Ramos (cell line): Measurements from ENCODE around the gene KLC4.

Experiments
- in situ Hi-C: fragments of 300-500 bp; cut with MboI; formaldehyde crosslinking; loops from one replicate; pipeline ENCODE4 v1.14.3; 2022; ENCODE audit warnings: low sequenced_read_pairs; ENCODE audit not compliant: unreplicated experiment

KLC4 gene

DNA sequence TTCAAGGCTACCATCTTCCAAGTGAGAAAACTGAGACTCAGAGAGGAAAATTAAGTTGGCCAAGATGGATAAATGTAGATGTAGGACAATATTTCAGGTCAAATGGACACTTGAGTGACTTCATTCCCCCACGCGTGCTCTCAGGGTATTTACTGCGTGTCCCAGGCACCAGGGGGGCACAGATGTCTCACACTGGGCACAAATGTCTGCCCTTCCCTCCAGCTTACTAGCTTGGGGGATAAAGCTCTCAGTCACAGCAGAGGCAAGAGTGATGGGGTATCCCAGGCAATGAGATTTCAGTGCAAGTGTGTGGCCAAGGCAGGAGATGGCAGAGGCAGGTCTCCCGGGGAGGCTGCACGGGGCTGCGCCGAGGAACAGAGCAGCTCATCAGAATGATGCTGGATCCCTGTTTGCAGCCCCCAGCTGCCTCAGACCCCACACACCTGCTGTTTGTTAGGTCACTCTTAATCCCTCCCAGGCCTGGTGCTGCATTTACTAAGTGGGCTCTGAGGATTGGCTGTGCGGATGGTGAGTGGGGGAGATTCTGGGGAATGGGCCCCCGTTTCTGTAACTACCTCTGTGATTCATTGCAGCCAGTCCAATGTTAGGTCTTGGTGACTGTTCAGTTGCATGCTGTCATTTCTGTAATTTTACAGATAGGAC, 60.8 kb downstream of the KLC4 start:
- in situ Hi-C loops: no loop called here

DNA sequence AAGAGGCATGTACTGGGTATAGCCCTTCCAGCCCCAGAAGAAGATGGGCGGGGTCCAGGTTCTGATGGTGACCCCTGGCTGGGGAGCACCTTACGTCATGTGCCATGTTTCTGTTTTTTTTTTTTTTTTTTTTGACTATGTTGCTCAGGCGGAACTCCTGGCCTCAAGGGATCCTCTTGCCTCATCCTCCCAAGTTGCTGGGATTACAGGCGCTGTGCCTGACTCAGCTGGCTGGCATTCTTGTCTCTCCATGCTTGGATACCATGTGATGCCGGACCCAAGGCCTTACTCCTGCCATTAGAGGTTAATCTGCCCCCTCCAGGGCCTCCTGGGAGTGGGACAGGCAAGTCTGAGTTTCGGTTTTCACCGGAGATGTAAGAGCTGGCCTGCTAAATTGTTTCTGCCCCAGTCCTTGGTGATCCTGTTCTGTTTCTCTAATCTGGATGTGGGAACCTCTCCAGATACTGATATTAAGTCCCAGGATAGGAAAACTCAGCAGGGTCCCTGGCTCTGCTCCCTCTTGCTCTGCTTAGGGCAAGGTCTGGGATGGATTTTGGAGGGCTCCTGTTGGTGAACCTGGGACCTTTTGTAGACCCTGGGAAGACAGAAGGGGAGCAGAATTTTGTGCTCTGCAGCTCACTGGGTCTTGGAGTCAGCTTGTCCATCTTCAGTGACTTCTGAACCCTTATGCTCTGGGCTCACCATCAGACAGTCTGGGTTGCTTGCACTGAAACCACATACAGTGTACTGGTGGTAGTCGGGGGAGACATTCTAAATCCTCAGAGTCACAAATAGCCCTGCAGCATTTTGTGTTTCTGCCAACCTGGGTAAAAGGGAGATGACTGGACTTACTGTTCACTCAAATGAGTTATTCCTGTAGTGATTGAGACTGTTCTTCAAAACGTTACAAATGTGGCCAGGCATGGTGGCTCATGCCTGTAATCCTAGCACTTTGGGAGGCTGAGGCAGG, 61.8 kb downstream of the KLC4 start:
- in situ Hi-C loops: no loop called here

DNA sequence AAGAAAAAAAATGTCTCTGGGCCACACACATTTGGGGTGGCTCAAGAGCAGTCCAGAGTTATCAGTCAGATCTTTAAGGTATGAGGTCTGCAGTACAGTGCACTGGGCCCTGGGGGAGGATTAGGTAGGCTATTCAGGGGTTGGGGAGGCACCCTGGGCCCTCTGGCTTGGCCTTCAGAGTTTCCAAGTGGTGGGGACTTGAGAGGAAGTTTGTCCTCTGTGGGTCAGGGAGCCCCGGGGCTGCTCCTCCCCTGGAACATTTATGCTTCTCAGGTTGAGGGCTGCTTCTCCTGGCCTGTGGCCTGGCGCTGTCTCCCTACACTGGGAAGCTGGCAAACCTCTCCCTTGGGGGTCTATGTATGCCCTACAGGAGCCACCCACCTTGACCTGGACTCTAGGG, 62.7 kb downstream of the KLC4 start:
- in situ Hi-C loops: no loop called here

DNA sequence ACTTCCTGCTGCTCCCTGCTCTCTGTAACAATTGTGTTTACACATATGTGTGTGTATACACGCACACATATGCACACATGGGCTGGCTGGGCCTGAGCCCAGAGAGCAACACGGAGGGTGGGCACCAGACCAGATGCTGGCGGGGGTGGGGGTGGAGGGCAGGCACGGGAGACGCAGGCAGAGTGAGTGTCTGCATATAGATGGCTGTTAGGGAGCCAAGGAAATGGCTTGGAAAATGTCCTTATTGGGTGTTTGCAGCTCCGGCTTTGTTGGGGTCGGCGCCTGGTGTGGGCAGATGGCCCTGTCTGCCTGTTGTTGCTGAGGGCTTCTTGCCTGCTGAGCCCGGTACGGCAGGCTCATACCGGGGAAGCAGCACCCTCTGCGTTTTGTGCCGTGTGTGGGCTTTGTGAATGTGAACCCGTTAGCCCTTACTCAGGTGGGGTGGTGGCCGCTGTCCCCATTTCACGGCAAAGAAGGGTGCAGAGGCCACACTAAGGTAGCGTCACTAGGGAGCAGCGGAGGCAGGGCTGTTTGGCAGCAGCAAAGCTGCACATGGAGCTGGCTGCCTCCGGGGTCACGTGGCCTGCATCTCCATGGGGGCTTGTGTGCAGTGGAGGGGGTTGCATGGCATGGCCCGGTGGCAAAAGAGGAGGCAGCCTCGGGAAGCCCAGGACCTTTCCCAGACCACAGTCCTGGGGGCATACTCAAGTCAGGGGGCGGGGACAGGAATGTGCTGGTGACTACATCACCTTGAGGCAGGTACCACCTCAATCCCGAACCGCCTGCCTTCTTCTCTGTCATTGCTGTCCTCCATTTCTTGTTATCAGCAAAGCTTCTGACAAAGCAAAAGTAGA, 64.3 kb downstream of the KLC4 start:
- in situ Hi-C loops: no loop called here

DNA sequence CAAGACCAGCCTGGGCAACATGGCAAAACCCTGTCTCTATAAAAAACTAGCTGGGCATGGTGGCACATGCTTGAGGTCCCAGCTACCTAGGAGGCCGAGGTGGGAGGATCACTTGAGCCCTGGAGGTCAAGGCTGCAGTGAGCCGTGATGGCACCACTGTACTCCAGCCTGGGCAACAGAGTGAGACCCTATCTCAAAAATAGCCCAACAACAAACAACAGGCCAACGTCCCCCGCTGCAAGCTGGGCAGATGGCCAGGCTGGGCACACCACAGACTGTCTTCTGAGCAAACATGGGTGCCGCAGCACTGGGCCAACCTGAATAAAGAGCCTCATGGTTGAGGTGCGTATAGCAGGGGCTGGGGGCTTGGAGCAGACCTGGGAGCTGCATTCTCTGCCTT, 65.0 kb downstream of the KLC4 start:
- in situ Hi-C loops: no loop called here
